Duodenal mucosa (tissue), 2 donors: ENCODE measurements around the gene SETDB1.

Experiments used
- H3K27ac ChIP-seq: one replicate; pipeline ENCODE4 v1.7.0; 2013; ENCODE audit warnings: low read depth, low read length
- H3K27me3 ChIP-seq, 2 donors: one replicate each; pipeline ENCODE4 v1.7.0; 2013; ENCODE audit warnings: low read length in 2 of 2, control low read depth in 1 of 2; ENCODE audit not compliant: insufficient read depth in 2 of 2, control insufficient read depth in 1 of 2
- H3K36me3 ChIP-seq, 2 donors: one replicate each; pipeline ENCODE4 v1.7.0; 2013; ENCODE audit warnings: low read length in 2 of 2, control low read depth in 1 of 2; ENCODE audit not compliant: insufficient read depth in 2 of 2, control insufficient read depth in 1 of 2
- H3K4me1 ChIP-seq, 2 donors: one replicate each; pipeline ENCODE4 v1.7.0; 2013; ENCODE audit warnings: low read length in 2 of 2, control low read depth in 1 of 2; ENCODE audit not compliant: insufficient read depth in 2 of 2, control insufficient read depth in 1 of 2
- H3K4me3 ChIP-seq, 2 donors: one replicate each; pipeline ENCODE4 v1.7.0; 2013; ENCODE audit warnings: low read length in 2 of 2, low read depth in 1 of 2
- H3K9ac ChIP-seq, 2 donors: one replicate each; pipeline ENCODE4 v1.7.0; 2013; ENCODE audit warnings: low read length in 2 of 2, low read depth in 1 of 2
- H3K9me3 ChIP-seq, 2 donors: one replicate each; pipeline ENCODE4 v1.7.0; 2013; ENCODE audit warnings: low read length in 2 of 2, control low read depth in 1 of 2; ENCODE audit not compliant: control insufficient read depth in 1 of 2

The SETDB1 gene

DNA sequence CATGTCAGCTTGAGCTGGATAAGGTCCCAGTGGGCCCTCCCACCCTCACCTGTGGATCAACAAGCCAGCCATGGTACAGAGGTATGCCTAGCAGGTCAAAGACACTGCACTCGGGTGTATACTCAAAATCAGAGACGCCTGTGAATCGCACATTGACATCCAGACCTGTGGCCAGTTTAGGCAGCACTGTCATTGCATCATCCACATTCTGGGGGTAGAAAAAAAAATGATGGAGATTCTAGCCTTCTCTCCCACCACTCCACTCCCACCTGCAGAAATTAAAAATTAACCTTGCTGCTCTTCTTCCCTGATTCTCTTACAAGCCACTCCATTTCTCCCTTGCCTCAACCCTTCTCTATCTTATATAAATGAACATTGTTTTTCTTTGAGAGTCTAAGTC, 74.2 kb downstream of the SETDB1 start:
- Histone ChIP-seq H3K36me3 (peaks cover 22 to 58% of the 10 kb centered on the region in 2 donors), H3K9ac (no peak overlapping the region)

GRCh38 chr1:151001602-151002001, 75.4 kb downstream of the SETDB1 start:
- Histone ChIP-seq H3K27me3 (no peaks in the 10 kb centered on the region), H3K36me3 (peaks cover 22 to 58% of the 10 kb centered on the region in 2 donors), H3K9me3 (no peaks in the 10 kb centered on the region), H3K4me1 (peaks cover 5 to 32% of the 10 kb centered on the region in 2 donors), H3K9ac (no peak overlapping the region), H3K4me3 (no peak overlapping the region), H3K27ac (no peak overlapping the region)

More for the DNA sequence above, 74.2 kb downstream of the SETDB1 start:
- Histone ChIP-seq H3K27ac (no peak overlapping the region), H3K9me3 (no peaks in the 10 kb centered on the region), H3K4me3 (no peak overlapping the region), H3K4me1 (peaks cover 5 to 32% of the 10 kb centered on the region in 2 donors), H3K27me3 (no peaks in the 10 kb centered on the region)

- Histone ChIP-seq H3K27ac (no peak overlapping the region), H3K27me3 (no peaks in the 10 kb centered on the region), H3K9ac (no peak overlapping the region), H3K36me3 (peaks cover 18 to 54% of the 10 kb centered on the region in 2 donors), H3K4me3 (no peak overlapping the region), H3K9me3 (no peaks in the 10 kb centered on the region), H3K4me1 (peaks cover 9 to 36% of the 10 kb centered on the region in 2 donors)
Measured at GRCh38 chr1:151002051-151002450, 75.9 kb downstream of the SETDB1 start.

DNA sequence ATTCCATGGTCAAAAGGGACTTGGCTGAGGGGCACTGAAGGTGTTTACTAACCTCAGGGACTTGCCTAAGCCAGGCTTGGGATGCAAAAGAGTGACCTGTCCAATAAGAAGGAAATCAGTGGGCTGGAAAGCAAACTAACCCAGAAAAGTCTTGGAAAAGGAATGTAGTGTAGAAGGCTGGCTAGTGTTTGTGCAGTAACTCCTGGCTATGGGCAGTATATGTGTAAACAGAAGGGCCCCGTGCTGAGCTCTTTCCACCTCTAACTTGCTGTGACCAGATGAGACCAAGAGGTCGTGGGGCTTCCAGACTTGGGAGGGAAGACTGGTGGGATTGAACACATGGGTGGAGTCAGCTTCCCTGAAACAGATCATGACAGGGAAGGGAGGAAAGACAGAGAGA, 76.4 kb downstream of the SETDB1 start:
- peaks cover 14 to 41% of the 10 kb centered on the region in 2 donors for H3K4me1 ChIP-seq
- H3K27me3 ChIP-seq: no peaks in the 10 kb centered on the region
- H3K36me3 ChIP-seq: peaks cover 12 to 48% of the 10 kb centered on the region in 2 donors
- no peaks in the 10 kb centered on the region for H3K9me3 ChIP-seq
- H3K27ac ChIP-seq: no peak overlapping the region
- H3K4me3 ChIP-seq: peak overlapping the region in 1 of 2 donors; percentile 13
- H3K9ac ChIP-seq: peak overlapping the region in 1 of 2 donors; percentile 41

- Histone ChIP-seq H3K36me3 (peaks cover 11 to 43% of the 10 kb centered on the region in 2 donors), H3K27me3 (no peaks in the 10 kb centered on the region), H3K9me3 (no peaks in the 10 kb centered on the region), H3K4me3 (peak overlapping the region; percentile 13), H3K27ac (no peak overlapping the region), H3K9ac (peak overlapping the region in 1 of 2 donors; percentile 41), H3K4me1 (peaks cover 18 to 46% of the 10 kb centered on the region in 2 donors)
Measured at GRCh38 chr1:151003180-151003579, 77.0 kb downstream of the SETDB1 start.

DNA sequence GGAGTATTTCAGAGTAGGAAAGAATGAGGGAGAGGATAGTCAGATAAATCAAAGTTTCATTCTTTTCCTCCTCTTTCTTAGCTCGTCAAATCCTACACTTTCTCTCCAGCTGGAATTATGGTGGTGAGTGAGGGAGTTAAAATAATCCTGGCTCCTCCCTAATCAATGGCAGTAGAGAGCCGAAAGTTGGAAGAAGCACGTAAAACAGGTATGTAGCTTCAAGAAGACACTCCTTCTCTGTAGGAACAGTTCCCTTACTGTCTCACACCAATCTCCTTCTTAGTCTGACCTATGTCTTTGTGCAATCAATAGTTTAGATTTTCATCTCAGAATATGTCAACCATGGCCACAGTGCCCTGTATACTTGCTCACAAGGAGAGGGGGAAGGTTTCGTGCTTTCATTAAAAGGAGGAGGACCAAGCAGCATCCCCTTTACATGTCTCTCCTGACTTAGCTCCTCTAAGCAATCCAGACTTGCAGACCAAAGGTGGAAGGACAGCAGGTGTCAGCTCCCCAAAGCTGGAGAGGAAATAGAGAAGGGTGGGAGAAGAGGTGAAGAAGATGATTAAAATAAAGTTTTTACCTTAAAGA, 79.7 kb downstream of the SETDB1 start:
- Histone ChIP-seq H3K4me1 (peaks cover 29 to 56% of the 10 kb centered on the region in 2 donors), H3K36me3 (peaks cover 0 to 25% of the 10 kb centered on the region in 2 donors), H3K9me3 (no peaks in the 10 kb centered on the region), H3K9ac (peak overlapping the region; percentile 92 to 93), H3K27me3 (no peaks in the 10 kb centered on the region), H3K4me3 (peak overlapping the region; percentile 81 to 94), H3K27ac (peak overlapping the region; percentile 82)

- Histone ChIP-seq H3K27ac (peak within 1 kb of the TSS; percentile 82), H3K4me1 (peaks cover 35 to 60% of the 10 kb centered on the region in 2 donors), H3K9ac (peak within 1 kb of the TSS; percentile 92 to 93), H3K9me3 (no peaks in the 10 kb centered on the region), H3K36me3 (peaks cover 0 to 19% of the 10 kb centered on the region in 2 donors), H3K27me3 (no peaks in the 10 kb centered on the region), H3K4me3 (peak within 1 kb of the TSS; percentile 87 to 94)
Measured at GRCh38 chr1:151006327-151007052, 80.3 kb downstream of the SETDB1 start, which contains the start of gene MINDY1. Gene MINDY1, minus strand, starts transcription at chr1:151006902. Its CDS starts 4,285 bp downstream, at chr1:151002617.

- Histone ChIP-seq H3K9me3 (no peaks in the 10 kb centered on the region), H3K27ac (peak overlapping the region; percentile 82), H3K27me3 (no peaks in the 10 kb centered on the region), H3K36me3 (peaks cover 0 to 6% of the 10 kb centered on the region in 2 donors), H3K4me1 (peaks cover 44 to 61% of the 10 kb centered on the region in 2 donors), H3K4me3 (peak overlapping the region; percentile 87 to 94), H3K9ac (peak overlapping the region; percentile 28 to 57)
Measured at GRCh38 chr1:151007853-151008243, 81.7 kb downstream of the SETDB1 start.

DNA sequence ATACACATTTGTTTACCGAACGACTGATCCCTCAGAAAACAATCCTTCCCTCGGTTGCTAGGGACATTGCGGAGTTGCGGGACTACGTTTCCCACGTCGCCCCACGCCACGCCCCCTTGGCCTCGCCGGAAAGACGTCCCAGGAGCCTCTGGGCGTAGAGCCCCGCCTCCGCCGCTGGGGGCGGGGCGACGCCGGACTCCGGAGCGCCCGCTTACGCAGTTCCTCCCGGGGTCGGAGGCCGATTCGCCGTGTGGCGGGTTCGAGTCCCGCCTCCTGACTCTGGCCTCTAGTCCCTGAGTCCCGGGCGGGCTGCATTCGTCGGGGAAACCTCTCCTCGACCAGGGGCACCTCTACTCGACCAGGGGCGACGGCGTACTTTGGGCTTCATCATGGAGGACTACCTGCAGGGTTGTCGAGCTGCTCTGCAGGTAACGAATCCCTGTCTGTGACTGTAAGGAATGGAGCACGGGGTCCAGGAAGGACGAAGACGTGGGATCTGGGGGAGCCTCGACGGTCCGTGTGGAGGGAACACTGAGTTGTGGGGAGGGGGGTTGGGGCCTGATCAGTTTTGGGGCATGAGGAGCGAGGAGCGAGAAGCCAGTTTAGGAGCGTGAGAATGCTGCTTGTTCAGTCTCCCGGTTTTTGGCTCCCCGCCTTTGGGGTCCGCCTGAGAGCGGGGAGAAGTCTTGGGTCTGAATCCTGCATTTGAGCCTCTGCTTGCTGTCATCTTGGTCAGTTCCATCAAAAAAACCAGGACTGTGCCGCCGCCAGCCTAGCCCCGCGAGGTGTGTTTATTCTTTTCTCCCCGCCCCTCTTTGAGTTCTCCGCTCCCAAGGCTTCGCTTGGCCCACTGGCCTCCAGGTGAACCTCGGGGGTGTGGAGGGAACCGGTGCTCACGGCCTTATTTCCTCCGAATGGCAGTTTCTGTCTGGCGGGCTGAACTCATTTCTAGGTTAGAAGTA, 82.4 kb downstream of the SETDB1 start, which contains the start of gene PRUNE1:
TSS of gene PRUNE1 (plus strand) at position 206 of the 962 bp plus-strand sequence. CDS start at position 390, 184 bp downstream.
- Histone ChIP-seq H3K27ac (peak within 1 kb of the TSS; percentile 82), H3K9ac (peak within 1 kb of the TSS; percentile 92)

More for the DNA sequence above, 82.4 kb downstream of the SETDB1 start, which contains the start of gene PRUNE1:
- Histone ChIP-seq H3K27me3 (no peaks in the 10 kb centered on the region), H3K4me3 (peak within 1 kb of the TSS; percentile 87 to 94), H3K9me3 (no peaks in the 10 kb centered on the region), H3K36me3 (peaks cover 0 to 3% of the 10 kb centered on the region in 2 donors), H3K4me1 (peaks cover 46 to 62% of the 10 kb centered on the region in 2 donors)
